ENCODE data around the gene TFCP2L1. TPM values are rescaled to one million over a fixed set of nuclear protein-coding genes. Genes with fewer than 3 reads are reported as not detected.

The TFCP2L1 gene
- total RNA-seq, 1 donor from 2014 or later: 0.05 TPM

DNA sequence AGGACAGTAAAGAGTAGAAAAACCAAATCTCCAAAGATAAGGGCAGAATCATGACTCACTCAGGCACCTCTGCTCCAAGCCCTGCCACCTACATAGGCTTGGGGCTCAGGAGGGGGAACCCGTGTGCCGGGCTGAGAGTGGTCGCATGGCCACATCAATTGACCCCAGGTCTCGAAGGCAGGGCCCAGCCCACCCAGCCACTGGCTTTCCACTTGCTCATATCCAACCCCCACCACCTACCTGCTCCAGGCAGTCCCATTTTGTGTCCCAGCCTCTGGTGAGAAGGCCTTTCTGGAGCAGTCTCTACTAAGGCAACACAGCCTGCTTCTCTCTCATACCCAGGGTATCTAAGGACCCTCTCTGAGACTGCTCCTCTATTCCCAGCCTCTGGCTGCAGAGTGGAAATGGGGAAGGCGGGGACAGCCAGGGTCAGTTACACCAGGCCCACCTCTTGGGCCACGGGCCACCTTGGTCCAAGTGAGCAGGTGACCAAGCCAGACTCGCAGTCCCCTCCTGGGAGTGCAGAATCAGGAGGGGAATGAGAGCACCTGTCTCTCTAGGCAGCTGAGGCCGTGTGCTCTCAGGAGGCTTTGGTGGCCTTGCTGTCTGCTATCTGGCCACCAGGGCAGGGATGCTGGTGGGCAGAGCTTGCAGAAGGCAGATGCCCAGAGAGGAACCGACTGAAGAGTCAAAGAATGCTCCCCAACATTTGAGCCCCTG lies 20.8 kb downstream of the TFCP2L1 start:
- Histone ChIP-seq H2AFZ (ENCODE audit: low read depth, low read length) (no peak overlapping the region), H3K36me3 (ENCODE audit: insufficient read depth, low read length) (no peaks in the 10 kb centered on the region), H3K4me2 (ENCODE audit: low read length) (no peak overlapping the region), H3K9me3 (ENCODE audit: insufficient read depth, low read depth, low read length) (no peaks in the 10 kb centered on the region), H3K4me1 (ENCODE audit: insufficient read depth, low read length) (no peaks in the 10 kb centered on the region), H3K9ac (ENCODE audit: low read length) (no peak overlapping the region), H3K79me2 (ENCODE audit: insufficient read depth, low read length) (no peaks in the 10 kb centered on the region), H3K27ac (ENCODE audit: low read depth, low read length) (no peak overlapping the region), H3K4me3 (ENCODE audit: insufficient read depth, low read depth, low read length) (no peak overlapping the region), H4K20me1 (ENCODE audit: insufficient read depth, low read length) (no peaks in the 10 kb centered on the region), H3K27me3 (ENCODE audit: insufficient read depth, low read length) (peaks cover 7% of the 10 kb centered on the region)
- DNase-seq (ENCODE audit: low read depth) (no peak), FAIRE-seq (no peak)
- no peak overlapping the region for H3K27ac Mint-ChIP-seq (ENCODE audit: unreplicated experiment)
- no peaks in the 10 kb centered on the region for H3K4me1 Mint-ChIP-seq (ENCODE audit: low read depth, unreplicated experiment)
- TF ChIP-seq EZH2 (IDR thresholded peaks at IDR 0.05; ENCODE audit: insufficient read depth, low read length): no peak
- TF ChIP-seq, protein P1, sequence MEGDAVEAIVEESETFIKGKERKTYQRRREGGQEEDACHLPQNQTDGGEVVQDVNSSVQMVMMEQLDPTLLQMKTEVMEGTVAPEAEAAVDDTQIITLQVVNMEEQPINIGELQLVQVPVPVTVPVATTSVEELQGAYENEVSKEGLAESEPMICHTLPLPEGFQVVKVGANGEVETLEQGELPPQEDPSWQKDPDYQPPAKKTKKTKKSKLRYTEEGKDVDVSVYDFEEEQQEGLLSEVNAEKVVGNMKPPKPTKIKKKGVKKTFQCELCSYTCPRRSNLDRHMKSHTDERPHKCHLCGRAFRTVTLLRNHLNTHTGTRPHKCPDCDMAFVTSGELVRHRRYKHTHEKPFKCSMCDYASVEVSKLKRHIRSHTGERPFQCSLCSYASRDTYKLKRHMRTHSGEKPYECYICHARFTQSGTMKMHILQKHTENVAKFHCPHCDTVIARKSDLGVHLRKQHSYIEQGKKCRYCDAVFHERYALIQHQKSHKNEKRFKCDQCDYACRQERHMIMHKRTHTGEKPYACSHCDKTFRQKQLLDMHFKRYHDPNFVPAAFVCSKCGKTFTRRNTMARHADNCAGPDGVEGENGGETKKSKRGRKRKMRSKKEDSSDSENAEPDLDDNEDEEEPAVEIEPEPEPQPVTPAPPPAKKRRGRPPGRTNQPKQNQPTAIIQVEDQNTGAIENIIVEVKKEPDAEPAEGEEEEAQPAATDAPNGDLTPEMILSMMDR (IDR thresholded peaks at IDR 0.05; ENCODE audit: insufficient read depth, low read depth, low read length): no peak
- peaks cover 16% of the 10 kb centered on the region for H3K27me3 Mint-ChIP-seq (ENCODE audit: low read depth, unreplicated experiment)
- no peaks in the 10 kb centered on the region for H3K9me3 Mint-ChIP-seq (ENCODE audit: unreplicated experiment)
- H3K4me3 Mint-ChIP-seq (ENCODE audit: unreplicated experiment): no peak overlapping the region
- H3K36me3 Mint-ChIP-seq (ENCODE audit: low read depth, unreplicated experiment): no peaks in the 10 kb centered on the region

DNA sequence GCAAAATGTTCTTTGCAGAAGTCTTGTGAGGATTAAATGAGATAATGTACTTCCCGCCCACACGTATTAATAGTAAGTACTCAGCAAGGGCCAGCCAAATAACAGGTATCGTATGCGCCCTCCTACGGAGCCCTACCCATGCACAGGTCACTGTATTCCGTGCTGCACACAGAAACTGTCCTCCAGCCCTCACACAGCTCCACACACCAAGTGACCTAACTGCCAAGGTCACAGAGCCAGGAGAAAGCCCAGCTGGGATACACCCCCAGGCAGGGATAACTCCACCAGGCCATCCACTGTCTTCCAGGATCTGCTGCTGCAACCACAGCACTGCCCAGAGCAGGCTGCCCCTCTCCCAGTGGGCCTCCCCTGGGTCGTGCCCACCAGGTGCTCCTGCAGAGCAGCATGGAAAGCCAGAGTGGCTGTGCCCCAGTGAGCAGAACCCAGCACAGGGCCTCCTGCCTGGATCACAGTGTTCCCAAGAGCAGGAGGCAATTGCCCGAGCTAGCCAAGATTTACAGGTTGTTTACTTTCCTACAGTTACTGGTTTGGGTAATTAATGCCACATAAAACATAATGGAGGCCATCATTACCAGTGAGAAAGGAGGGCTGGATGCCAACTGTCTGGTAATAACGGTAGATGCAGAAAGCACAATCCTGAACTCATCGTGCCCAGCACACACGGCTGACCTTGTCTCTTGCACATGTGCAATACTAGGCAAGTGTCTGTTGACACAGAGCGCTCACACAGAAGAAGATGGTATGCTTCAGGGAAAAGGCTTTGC lies 24.4 kb downstream of the TFCP2L1 start:
- Histone ChIP-seq H4K20me1 (ENCODE audit: insufficient read depth, low read length) (no peaks in the 10 kb centered on the region), H3K79me2 (ENCODE audit: insufficient read depth, low read length) (no peaks in the 10 kb centered on the region), H3K27me3 (ENCODE audit: insufficient read depth, low read length) (peaks cover 7% of the 10 kb centered on the region), H3K4me1 (ENCODE audit: insufficient read depth, low read length) (no peaks in the 10 kb centered on the region), H3K36me3 (ENCODE audit: insufficient read depth, low read length) (no peaks in the 10 kb centered on the region), H2AFZ (ENCODE audit: low read depth, low read length) (no peak overlapping the region), H3K4me3 (ENCODE audit: insufficient read depth, low read depth, low read length) (no peak overlapping the region), H3K27ac (ENCODE audit: low read depth, low read length) (no peak overlapping the region), H3K9me3 (ENCODE audit: insufficient read depth, low read depth, low read length) (no peaks in the 10 kb centered on the region), H3K9ac (ENCODE audit: low read length) (no peak overlapping the region), H3K4me2 (ENCODE audit: low read length) (no peak overlapping the region)
- no peaks in the 10 kb centered on the region for H3K9me3 Mint-ChIP-seq (ENCODE audit: unreplicated experiment)
- DNase-seq (ENCODE audit: low read depth): no peak
- FAIRE-seq: no peak
- no peak overlapping the region for H3K27ac Mint-ChIP-seq (ENCODE audit: unreplicated experiment)
- H3K36me3 Mint-ChIP-seq (ENCODE audit: low read depth, unreplicated experiment): no peaks in the 10 kb centered on the region
- H3K4me3 Mint-ChIP-seq (ENCODE audit: unreplicated experiment): no peak overlapping the region
- peaks cover 6% of the 10 kb centered on the region for H3K4me1 Mint-ChIP-seq (ENCODE audit: low read depth, unreplicated experiment)
- TF ChIP-seq EZH2 (IDR thresholded peaks at IDR 0.05; ENCODE audit: insufficient read depth, low read length): no peak
- TF ChIP-seq, protein P1 (IDR thresholded peaks at IDR 0.05; ENCODE audit: insufficient read depth, low read depth, low read length): no peak
- peaks cover 24% of the 10 kb centered on the region for H3K27me3 Mint-ChIP-seq (ENCODE audit: low read depth, unreplicated experiment)
